ENCODE measurements around the gene FAM168A.
A peak's percentile ranks its signal among the peaks of the same experiment; 100 is the strongest.
"Not testable (repeated sequence)": the region's sequence is repeated elsewhere in the genome, so short reads cannot be mapped to it uniquely, and the experiment has no call there.

FAM168A gene

GRCh38 chr11:73579641-73580434, 18.1 kb downstream of the FAM168A start:
- Histone ChIP-seq H3K36me3 (ENCODE audit: control insufficient read depth, insufficient read depth, low read length) (no peaks in the 10 kb centered on the region), H3K4me3 (replicated peaks; ENCODE audit: low read depth, low read length) (no peak overlapping the region), H3K27me3 (replicated peaks; ENCODE audit: control insufficient read depth, insufficient read depth, low read length) (no peaks in the 10 kb centered on the region)
- no peak for DNase-seq (ENCODE audit: extremely low read depth, insufficient read length)
- no peak for TF ChIP-seq CTCF (IDR thresholded peaks at IDR 0.05; ENCODE audit: insufficient read depth, low read length, poor library complexity, severe bottlenecking)

GRCh38 chr11:73578592-73579185, 19.2 kb downstream of the FAM168A start:
- DNase-seq (ENCODE audit: extremely low read depth, insufficient read length) = peak; percentile 28
- no peak for TF ChIP-seq CTCF (IDR thresholded peaks at IDR 0.05; ENCODE audit: insufficient read depth, low read length, poor library complexity, severe bottlenecking)
- Histone ChIP-seq H3K27me3 (replicated peaks; ENCODE audit: control insufficient read depth, insufficient read depth, low read length) (no peaks in the 10 kb centered on the region), H3K4me3 (replicated peaks; ENCODE audit: low read depth, low read length) (no peak overlapping the region), H3K36me3 (ENCODE audit: control insufficient read depth, insufficient read depth, low read length) (no peaks in the 10 kb centered on the region)

- H3K27me3 ChIP-seq (replicated peaks; ENCODE audit: control insufficient read depth, insufficient read depth, low read length) = no peaks in the 10 kb centered on the region
- H3K4me3 ChIP-seq (replicated peaks; ENCODE audit: low read depth, low read length) = no peak overlapping the region
- no peaks in the 10 kb centered on the region for H3K36me3 ChIP-seq (ENCODE audit: control insufficient read depth, insufficient read depth, low read length)
- DNase-seq (ENCODE audit: extremely low read depth, insufficient read length) = no peak
- TF ChIP-seq CTCF (IDR thresholded peaks at IDR 0.05; ENCODE audit: insufficient read depth, low read length, poor library complexity, severe bottlenecking) = no peak
Observed at GRCh38 chr11:73577496-73577917, 20.4 kb downstream of the FAM168A start.

- H3K36me3 ChIP-seq (ENCODE audit: control insufficient read depth, insufficient read depth, low read length) = no peaks in the 10 kb centered on the region
- no peak for DNase-seq (ENCODE audit: extremely low read depth, insufficient read length)
- no peaks in the 10 kb centered on the region for H3K27me3 ChIP-seq (replicated peaks; ENCODE audit: control insufficient read depth, insufficient read depth, low read length)
- H3K4me3 ChIP-seq (replicated peaks; ENCODE audit: low read depth, low read length) = no peak overlapping the region
- TF ChIP-seq CTCF (IDR thresholded peaks at IDR 0.05; ENCODE audit: insufficient read depth, low read length, poor library complexity, severe bottlenecking) = no peak
Observed at GRCh38 chr11:73576185-73576614, 21.7 kb downstream of the FAM168A start.

- H3K4me3 ChIP-seq (replicated peaks; ENCODE audit: low read depth, low read length); H3K27me3 ChIP-seq (replicated peaks; ENCODE audit: control insufficient read depth, insufficient read depth, low read length); H3K36me3 ChIP-seq (ENCODE audit: control insufficient read depth, insufficient read depth, low read length); DNase-seq (ENCODE audit: extremely low read depth, insufficient read length): not testable (repeated sequence)
Observed at GRCh38 chr11:73571982-73572381, 25.9 kb downstream of the FAM168A start.

GRCh38 chr11:73570415-73571114, 27.3 kb downstream of the FAM168A start:
- Histone ChIP-seq H3K36me3 (ENCODE audit: control insufficient read depth, insufficient read depth, low read length) (no peaks in the 10 kb centered on the region), H3K27me3 (replicated peaks; ENCODE audit: control insufficient read depth, insufficient read depth, low read length) (no peaks in the 10 kb centered on the region), H3K4me3 (replicated peaks; ENCODE audit: low read depth, low read length) (no peak overlapping the region)
- no peak for TF ChIP-seq CTCF (IDR thresholded peaks at IDR 0.05; ENCODE audit: insufficient read depth, low read length, poor library complexity, severe bottlenecking)
- no peak for DNase-seq (ENCODE audit: extremely low read depth, insufficient read length)

Measured in GM06990 (cell line).